HG02571 (cell line): Measurements from ENCODE around the gene IQCE.
"Not testable (repeated sequence)": the region's sequence is repeated elsewhere in the genome, so short reads cannot be mapped to it uniquely, and the experiment has no call there.

Source experiments
- ATAC-seq: cut with Tn5 transposase; IDR thresholded peaks from one replicate; pipeline ENCODE4 v1.9.1; 2021; ENCODE audit warnings: mild to moderate bottlenecking, moderate library complexity; ENCODE audit not compliant: unreplicated experiment

IQCE gene

DNA sequence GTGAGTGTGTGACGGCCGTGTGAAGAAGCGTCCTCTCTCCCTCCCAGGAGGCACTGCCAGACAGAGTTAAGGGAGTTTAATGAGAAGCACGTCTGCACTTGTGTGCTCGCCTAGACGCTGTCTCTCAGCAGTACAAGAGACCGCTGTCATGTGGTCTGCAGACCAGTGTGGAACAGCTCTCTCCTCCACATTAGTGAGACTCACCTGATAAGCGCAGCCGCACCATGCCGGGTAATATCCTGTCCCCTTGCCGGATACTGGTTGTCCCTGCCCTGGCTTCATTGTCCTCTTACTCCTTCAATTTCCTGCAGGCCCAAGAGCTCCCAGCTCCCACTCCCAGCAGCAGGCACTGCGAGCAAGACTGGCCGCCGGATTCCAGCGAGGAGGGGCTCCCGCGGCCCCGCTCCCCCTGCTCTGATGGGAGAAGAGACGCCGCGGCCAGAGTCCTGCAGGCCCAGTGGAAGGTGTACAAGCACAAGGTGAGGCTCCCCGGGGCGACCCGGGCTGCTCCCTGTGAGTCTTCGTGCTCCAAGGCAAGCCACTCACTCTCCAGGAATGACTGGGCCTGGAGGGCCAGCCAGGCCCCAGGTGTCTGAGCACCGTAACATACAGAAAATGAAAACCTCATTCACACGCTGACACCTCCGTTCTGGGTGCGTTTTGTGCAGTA, 39.5 kb downstream of the IQCE start:
- ATAC-seq: no peak

DNA sequence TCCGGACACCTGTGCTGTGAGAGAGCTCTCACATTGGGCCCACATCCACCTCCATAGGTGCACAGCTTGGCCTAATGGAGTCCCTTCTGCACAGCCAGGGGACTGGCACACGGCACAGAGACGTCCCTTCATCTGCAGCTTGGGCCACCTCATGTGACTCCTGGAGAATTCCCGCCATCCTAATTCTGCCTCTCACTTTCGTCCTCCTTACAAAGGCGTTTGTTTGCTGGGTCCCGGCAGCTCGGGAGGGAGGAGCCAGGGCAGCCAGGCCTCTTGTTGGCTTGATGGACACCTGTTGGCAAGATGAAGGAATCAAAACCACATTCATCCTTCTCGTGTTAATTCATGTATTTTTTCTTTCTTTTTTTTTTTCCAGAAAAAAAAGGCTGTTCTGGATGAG, 42.3 kb downstream of the IQCE start:
- ATAC-seq: no peak

DNA sequence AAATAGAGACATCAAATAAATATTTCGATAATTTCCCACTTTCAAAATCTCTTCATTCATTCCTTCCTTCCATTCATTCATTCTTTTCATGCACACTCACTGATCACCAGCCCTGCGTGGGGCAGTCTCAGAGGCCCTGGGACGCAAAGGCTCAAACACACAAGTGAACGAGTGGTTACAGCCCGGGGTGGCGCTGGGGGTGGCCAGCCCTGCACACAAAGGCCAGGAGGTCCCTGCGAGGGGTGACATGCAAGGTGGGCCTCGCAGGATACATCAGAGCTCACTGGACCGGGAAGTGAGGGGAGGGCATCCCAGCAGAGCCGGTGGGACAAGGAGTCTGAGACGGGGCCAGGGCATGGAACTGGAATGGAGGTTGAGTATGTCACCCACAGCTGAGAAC, 43.1 kb downstream of the IQCE start:
- ATAC-seq: no peak

DNA sequence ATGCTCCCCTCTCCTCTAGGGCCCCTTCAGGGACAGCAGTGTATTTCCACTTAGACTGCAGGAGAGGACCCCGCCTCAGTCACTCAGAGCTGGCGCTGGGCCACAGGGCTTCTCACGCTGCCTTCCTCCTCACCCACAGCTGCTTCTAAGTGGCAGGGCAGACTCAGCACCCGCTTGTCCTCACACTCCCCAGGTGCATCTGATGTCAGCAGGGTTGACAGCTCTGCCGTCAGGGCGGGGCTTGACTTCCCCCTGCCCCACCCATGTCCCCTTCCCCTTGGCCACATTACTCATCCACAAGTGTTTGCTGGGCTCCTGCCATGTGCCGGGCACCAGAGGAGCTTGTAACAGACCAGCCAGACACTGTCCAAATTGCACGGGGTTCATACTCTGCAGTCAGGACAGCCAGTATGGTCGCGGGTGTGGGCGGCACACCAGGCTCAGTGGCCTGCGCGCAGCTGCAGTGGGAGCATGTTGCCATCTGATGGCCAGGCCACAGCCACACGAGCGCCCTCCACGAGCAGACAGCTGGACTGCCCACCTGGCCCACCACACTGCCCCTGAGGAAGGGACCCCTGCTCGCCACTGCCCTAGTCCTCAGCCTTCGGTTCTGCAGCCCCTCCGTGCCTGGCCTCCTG, 43.7 kb downstream of the IQCE start:
- ATAC-seq: no peak

DNA sequence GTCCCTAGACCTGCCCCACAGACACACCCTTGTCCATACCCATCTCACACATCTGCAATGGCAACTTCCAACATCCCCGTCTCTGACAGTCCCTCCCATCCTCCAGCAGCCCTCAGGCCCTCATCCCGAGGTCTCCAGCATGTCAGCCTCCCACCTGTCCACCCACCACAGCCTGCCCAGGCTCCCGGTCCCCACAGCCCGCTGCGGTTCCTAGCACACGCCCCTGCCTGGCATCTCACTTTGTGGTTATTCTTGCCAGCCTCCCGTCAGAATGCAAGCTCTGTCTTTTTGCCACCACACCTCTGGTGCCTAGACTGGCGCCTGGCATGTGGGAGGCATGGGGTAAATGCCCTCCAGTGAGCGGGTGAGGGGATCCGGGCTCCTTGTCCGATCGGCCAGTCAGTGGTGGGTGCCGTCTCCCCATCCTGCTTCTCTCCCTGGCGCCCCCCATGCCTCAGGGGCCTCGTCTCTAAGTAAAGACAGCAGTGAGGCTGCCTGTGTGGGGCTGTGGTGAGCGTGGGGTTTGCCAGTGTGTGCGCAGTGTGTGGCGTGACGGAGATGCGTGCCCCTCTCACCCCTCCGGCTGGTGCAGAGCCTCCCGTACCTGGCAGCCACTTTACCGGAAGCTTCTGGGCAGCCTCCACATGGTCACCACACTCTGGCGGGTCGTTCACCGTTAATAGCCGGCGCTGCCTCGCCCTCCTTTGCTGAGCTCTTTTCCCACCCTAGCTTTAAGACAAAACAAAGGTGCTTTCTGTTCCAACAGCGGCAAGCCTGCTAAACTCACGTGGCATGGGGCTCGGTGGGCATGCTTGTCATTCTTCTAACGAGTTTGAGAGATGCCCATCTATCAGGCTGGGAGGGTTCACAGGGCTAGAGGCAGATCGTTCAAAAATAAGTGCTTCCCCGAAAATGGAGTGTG, 44.5 kb downstream of the IQCE start:
- no peak for ATAC-seq

DNA sequence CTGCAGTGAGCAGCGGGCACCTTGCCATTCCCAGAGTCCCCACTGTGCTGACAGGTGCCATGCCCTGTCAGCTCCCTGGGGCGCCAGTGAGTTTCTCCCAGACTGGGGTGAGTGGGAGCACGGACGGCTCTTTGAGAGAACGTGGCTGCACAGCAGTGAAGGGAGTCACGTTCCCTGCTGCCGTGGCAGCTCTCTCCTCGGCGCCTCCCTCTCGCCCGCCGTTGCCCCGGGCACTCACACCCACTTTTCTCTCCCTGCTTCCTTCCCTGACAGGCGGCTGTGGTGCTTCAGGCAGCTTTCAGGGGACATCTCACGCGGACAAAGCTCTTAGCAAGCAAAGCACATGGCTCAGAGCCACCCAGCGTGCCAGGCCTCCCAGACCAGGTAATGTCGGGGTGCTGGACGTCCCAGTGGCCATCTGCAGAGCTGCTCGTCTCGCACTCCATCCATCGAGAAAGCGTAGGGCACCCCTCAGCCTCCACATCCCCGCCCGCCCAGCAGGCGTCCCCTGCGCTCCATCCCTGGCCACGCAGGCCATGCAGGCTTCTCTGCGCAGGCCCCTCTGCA, 45.9 kb downstream of the IQCE start:
- no peak for ATAC-seq

DNA sequence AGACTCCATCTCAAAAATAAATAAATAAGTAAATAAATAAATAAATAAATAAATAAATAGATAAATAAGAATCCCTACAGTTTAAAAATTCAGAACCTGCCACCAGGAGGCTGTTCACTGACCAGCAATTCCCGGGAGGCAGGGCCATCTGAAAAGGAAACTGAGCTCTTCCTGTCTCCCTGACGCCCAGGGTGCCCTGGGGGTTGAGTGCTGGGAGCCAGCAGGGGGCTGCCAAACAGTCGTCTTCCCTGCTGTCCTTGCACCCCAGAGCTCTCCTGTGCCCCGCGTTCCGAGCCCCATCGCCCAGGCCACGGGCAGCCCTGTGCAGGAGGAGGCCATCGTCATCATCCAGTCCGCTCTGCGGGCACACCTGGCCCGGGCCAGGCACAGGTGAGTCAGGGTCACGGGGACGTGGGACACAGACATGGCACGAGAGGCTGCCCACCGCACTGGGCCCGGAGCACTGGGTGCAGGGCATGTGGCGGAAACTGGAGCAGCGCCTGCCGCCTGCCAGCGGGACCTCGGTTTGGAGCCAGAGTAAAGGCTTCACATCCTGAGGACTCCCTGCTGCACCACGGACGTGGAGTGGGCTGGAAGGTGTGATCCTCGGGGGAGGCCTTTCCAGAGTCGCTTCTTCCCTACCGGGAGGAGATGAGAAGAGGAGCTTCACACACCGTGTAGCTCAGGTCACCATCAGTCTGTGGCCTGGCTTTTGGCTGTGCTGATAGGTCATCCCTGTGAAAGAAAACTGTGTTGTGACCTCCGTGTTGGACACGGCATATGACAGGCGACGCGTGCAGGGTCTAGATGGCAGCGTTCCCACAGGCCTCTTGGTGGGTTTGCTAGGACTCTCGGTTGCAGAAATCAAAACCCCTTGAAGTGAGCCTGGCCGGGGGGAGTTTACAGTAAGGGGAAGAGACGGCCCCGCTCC, 47.1 kb downstream of the IQCE start:
- no peak for ATAC-seq

DNA sequence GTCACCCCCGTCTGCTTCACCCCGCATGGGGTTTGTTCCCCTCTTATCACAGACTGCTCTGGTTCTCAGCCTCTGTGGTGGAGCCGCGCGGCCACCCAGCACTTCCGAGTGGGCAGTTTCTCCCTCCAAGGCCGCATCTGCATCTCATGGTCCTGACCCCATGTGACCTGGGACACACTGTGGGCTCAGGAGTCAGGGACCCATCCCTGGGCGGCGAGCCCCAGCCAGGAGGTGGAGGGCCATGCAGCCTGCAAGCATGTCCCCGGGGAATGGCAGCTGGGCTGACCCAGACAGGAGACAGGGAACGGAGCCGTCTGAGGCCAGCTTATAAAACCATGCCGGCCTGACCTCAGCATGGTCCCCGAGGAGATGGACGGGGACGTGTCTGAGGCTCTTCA, 47.8 kb downstream of the IQCE start:
- no peak for ATAC-seq

DNA sequence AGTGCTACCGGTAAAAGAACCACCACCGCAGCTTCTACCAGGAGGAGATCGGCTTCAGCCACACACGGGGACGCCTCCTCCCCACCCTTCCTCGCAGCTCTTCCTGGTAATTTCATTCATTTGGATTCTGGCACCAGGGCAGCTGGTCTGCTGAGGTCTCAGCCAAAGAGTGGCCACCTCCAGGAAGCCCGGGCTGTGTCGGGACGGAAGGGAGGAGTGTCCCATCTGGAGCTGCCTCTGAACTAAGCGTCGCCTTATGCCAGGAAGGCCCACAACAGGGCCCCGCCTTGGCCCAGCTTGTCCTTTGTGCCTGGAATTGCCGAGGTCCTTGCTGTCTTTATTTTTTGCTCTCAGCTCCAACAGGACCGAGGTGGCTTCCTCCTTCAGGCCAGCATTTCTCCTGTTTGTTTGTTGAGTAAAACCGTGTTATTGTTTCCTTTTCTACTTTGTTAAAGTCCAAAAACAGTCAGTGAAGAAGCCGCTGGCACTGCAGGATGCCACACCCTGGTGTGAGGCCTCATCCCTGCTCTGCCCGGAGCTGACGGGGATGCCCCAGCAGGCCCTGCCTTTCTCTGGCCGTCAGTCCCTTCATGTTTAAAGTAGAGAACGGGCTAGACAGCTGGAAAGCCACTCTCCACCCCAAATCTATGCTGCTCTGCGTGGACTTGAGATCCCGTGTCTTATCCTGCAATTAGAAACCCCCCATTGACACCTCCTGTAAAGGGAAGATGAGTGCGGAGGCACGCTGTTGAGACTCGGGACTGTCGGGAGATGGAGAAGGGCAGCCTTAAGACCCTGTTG, 48.5 kb downstream of the IQCE start:
- ATAC-seq: no peak

DNA sequence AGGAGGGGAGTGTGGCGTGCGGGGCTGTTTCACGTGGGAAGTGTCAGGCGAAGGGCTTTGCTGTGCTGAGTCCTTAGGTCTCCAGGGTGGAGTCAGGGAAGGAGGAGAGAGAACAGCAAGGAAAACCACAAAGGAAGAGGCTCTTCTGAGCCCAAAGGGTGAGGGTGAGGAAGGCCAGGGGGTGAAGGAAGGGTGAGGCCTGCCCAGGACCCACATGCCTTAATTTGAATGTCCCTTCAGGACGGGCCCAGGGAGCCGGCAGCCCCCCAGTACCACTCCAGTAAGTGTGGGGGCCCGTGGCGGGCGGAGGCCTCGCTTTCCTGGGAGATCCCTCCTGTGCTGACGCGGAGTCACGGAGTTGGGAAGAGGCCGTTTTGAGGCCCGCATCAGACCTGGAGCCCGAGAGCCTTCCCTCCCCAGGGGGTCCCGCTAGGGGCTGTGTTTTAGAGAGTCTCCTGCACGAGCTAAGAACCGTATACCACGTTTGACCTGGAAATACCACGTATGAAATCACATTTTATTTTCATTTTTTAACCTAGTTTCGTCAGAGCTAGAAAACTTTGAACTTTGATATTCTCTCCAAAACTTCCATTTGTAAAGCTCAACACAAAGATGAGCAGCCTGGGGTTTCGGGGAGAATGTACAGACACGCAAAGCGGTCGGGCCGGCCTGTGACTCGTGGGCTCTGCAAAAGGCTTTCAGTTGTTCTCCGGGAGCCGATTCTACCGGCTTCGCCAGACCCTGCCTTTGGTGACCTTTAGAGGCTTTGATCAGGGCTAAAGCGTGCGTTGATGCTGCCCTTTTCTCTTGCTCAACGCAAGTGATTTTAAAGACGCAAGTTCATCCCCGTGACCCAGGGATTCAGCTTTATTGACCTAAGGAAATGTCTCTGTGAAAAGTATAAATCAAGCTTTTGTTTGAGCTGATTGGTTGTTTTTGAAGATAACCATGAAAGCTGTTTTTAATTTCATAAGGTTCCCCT, 49.4 kb downstream of the IQCE start:
- ATAC-seq: no peak

DNA sequence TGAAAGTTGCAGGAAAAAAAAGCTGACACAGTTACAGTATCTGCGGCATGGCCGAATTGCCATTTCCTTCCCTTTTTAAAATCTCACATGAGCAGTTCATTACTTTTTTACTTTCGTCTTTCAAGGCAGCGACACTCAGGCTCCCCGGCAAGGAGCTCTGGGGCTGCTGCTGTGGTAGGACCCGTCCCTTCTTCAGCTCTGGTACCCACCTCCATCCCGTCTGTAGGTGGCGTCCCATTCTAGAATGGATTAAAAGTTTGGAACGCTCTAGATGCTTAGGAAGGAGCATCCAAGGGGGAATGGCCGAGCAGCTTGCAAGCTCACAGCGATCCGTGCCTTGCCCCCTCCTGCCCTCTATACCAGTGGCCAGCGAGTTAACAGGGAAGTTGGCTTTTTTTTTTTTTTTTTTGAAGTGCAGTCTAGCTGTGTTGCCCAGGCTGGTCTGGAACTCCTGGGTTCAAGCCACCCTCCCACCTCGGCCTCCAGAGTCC, 50.2 kb downstream of the IQCE start:
- no peak for ATAC-seq

DNA sequence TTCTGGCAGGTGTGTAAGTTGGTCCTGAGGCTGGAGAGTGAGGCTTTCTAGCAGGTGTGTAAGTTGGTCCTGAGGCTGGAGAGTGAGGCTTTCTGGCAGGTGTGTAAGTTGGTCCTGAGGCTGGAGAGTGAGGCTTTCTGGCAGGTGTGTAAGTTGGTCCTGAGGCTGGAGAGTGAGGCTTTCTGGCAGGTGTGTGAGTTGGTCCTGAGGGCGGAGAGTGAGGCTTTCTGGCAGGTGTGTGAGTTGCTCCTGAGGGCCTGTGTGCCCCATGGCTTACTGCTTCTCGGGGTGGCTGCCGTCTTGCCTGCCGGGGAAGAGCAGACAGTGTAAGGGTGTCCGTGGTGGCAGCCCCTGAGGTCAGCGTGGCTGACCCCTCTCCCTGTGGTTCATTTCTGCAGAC, 50.9 kb downstream of the IQCE start:
- ATAC-seq: not testable (repeated sequence)

DNA sequence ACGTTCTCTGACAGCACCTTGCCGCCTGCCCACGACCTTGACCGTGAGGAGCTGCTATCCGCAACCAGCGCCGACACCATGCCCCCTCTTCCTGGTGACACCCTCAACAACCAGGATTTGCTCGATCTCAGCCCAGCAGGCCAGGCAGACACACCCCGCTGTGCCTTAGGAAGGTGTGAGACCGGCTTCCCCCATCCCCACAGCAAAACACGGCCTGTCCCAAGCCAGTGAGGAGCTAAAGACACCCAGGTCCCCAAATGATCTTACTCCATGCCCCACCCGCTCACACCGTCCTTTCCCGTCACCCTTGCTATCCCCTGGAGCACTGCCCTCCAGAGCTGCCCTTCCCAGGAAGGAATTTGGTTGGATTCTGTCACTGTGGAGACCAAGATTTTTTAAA, 51.7 kb downstream of the IQCE start:
- ATAC-seq: no peak

DNA sequence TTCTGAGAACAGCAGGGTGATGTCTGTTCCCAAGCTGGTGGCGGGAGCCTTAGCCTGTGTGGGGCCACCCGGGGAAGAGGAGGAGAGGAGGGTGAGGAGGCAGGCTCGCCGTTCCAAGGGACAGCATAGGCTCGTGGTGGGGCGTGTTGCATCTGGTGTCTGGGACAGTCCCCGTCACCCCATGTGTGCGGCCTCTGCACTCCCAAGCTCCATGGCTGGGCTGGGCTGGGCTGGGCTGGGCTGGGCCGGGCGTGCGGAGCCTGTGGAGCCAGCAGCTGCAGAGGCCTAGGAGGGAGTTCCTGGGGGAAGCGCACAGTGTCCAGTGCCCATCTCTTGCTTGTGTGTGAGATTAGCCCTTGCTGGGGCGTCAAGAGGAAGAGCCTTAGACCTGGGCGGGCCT, 52.1 kb downstream of the IQCE start:
- no peak for ATAC-seq

DNA sequence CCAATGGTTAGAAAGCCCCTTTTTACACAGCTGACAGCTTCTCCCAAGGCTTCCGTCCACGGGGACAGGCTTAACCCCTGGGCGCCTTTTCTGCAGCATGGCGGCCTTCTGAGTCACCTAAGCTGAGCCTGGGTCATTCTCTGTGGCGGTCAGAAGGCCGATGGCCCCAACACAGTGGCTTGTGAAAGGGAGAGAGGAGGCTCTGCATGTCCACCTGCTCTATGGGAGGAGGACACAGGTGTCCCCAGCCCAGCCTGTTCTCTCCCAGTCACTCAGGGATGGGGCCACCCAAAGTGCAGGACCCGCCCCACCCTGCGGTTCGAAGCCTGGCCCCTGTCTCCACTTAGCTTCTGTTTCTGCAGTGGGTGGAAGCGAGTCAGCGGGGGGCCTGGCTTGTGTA, 52.6 kb downstream of the IQCE start:
- no peak for ATAC-seq

DNA sequence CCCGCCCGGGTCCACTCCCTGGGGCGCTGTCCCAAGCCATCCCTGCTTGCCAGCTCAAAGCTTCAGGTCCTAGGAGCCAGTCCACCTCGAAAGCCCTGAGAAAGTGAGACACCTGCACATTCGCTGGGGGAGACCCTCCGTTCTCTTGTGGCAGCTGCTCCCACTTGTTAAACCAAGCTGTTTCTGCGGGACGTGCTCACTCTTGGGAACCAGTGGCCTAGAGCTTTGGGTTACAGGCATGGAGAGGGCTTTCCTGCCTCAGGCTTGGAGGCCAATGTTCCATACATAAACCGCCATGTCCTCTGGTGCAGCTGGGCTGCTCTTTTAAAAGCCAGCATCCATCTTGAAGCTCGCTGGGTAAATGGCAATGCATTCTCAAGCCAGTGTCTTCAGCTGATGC, 53.1 kb downstream of the IQCE start:
- no peak for ATAC-seq

DNA sequence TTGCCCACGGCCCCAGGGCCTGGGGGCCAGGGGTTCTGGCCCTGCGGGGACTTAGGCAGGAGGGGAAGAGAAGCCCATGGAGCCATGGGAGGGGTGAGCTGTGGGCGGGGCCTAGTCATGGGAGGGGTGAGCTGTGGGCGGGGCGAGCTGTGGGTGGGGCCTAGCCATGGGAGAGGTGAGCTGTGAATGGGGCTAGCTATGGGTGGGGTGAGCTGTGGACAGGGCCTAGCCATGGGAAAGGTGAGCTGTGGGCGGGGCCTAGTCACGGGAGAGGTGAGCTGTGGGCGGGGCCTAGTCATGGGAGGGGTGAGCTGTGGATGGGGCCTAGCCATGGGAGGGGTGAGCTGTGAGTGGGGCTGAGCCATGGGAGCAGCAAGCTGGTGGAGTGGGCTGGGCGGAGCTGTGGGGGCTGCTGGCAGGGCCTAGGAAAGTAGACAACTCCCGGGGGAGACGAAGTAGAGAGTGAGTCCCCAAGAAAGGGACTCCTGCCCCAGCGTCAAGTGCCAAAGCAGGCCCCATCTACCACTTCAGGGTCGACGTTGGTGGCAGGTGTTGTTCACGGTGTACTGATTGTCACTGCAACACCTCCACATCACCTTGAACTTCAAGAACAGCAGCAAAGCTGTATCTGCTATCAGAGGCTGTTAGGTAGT, 53.8 kb downstream of the IQCE start:
- ATAC-seq: no peak
